Activated CD4-positive, CD25-positive, alpha-beta regulatory T cell treated with anti-CD3 and anti-CD28 coated beads, Interleukin-2, amount 50 U/mL, for 72 hours (primary cell): ENCODE data around the gene SPIB.
"Not testable (repeated sequence)": the region's sequence is repeated elsewhere in the genome, so short reads cannot be mapped to it uniquely, and the experiment has no call there.

Experiments
- DNase-seq: peaks from one replicate; pipeline ENCODE4 v3.0.0; 2021

The SPIB gene

GRCh38 chr19:50418176-50419021 is at the start of gene SPIB:
Gene SPIB, plus strand, starts transcription at chr19:50418938. Its CDS starts 25 bp downstream, at chr19:50418963.
- DNase-seq = no peak

- no peak for DNase-seq
Observed at GRCh38 chr19:50371914-50372475, 46.7 kb upstream of the SPIB start.

GRCh38 chr19:50376166-50377050 is 42.3 kb upstream of the SPIB start, which contains the start of gene NR1H2:
Gene NR1H2, plus strand, starts transcription at chr19:50376457. Its CDS starts 1,149 bp downstream, at chr19:50377606.
- peak; percentile 92 for DNase-seq

- no peak for DNase-seq
Observed at GRCh38 chr19:50377051-50377461, 41.7 kb upstream of the SPIB start.

GRCh38 chr19:50377517-50377916 is 41.2 kb upstream of the SPIB start:
- DNase-seq = no peak

GRCh38 chr19:50378169-50378862 is 40.4 kb upstream of the SPIB start:
- DNase-seq = no peak

GRCh38 chr19:50378863-50379236 is 39.9 kb upstream of the SPIB start:
- no peak for DNase-seq

- no peak for DNase-seq
Observed at GRCh38 chr19:50379602-50380001, 39.1 kb upstream of the SPIB start.

GRCh38 chr19:50380137-50380536 is 38.6 kb upstream of the SPIB start:
- DNase-seq = no peak

GRCh38 chr19:50380751-50381151 is 38.0 kb upstream of the SPIB start:
- no peak for DNase-seq

- DNase-seq = no peak
Observed at GRCh38 chr19:50381881-50382729, 36.6 kb upstream of the SPIB start.

- DNase-seq = no peak
Observed at GRCh38 chr19:50383001-50383851, 35.5 kb upstream of the SPIB start.

GRCh38 chr19:50383852-50384684 is 34.7 kb upstream of the SPIB start, which contains the start of gene POLD1:
Gene POLD1, plus strand, starts transcription at chr19:50384347. Its CDS starts 14,505 bp downstream, at chr19:50398852.
- peak; percentile 99 for DNase-seq

- DNase-seq = no peak
Observed at GRCh38 chr19:50384685-50385535, 33.8 kb upstream of the SPIB start.

- DNase-seq = no peak
Observed at GRCh38 chr19:50387176-50387867, 31.4 kb upstream of the SPIB start.

- no peak for DNase-seq
Observed at GRCh38 chr19:50387868-50388245, 30.9 kb upstream of the SPIB start.

GRCh38 chr19:50390295-50390694 is 28.4 kb upstream of the SPIB start:
- not testable (repeated sequence) for DNase-seq

GRCh38 chr19:50390952-50391351 is 27.8 kb upstream of the SPIB start:
- DNase-seq = not testable (repeated sequence)
